HG03457 (cell line): ENCODE results near the gene AKT2.

Experiments used
- ATAC-seq: cut with Tn5 transposase; IDR thresholded peaks from one replicate; pipeline ENCODE4 v1.9.1; 2021; ENCODE audit warnings: moderate number of reproducible peaks; ENCODE audit not compliant: unreplicated experiment

AKT2 gene

GRCh38 chr19:40254714-40255418 is 30.3 kb downstream of the AKT2 start:
- no peak for ATAC-seq

DNA sequence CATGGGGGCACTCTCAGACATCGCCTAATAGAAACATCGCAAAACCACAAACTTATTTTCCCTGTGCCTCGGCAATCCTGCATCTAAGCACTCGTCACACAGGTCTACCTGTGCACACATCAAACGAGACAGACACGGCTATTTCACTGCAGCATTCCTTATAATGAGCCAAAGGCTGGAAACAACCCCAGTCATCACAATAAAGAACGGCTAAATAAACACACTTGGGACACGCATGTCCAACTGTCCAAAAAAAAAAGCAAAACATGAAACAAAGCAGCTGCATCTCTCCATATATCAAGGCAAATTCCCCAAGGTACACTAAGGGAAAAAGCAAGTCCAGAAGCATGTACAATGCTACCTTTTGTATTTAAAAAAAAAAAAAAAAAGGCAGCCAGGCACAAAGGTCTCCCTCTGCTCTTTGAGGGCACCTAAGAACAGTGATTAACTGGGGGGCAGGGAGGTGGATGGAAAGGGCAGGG is 31.5 kb downstream of the AKT2 start:
- no peak for ATAC-seq

DNA sequence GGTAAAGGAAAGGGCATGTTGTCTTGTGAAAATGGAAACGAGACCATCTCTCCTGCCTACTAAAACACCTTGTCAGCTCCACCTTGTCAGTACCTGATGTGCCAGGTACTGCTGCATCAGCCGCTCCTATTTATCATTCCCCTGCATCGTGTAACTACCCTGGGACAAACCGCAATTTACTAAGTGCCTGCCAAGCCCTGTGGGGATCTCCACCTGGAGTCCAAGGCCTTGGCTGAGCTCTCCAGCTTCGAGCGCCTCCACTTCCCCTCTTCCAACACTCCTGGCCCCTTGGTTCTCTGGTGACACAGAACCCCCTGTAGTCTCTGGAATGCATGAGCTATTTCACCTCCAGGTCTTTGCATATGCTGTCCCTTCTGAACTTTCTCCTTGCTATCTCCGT is 32.8 kb downstream of the AKT2 start:
- no peak for ATAC-seq

GRCh38 chr19:40251991-40252390 is 33.2 kb downstream of the AKT2 start:
- no peak for ATAC-seq

DNA sequence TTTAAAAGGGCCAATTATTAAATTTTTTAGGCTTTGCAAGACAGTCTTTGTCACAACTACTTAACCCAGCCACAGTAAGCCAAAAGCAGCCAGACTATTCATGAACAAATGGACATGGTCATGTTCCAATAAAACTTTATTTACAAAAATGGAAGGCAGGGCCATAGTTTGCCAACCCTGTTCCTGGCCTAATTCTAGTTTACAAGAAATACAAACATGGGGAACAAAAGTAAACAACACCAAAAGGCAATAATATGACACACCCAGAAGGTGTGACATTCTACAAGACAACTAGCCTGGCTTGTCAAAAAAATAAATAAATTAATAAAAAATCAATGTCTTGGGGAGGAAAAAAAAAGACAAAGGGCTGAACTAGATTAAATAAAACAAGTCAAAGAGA is 33.9 kb downstream of the AKT2 start:
- no peak for ATAC-seq

DNA sequence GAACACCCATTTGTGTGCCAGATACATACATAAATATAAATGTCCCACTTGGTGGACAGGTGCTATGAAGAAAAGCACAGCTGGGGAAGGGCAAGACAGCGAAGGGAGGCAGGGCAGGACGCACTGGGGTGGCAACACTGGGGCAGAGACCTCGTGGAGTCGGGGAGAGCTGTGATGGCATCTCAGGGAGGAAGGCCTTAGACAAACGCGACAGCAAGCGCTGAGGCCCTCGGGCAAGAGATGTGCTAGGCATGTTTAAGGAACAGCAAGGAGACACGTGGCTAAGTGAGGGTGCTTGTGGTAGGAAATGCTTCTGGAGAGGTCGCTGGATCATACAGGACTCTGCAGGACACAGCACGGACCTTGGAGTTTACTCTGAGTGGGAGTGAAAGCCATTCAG is 35.4 kb downstream of the AKT2 start:
- no peak for ATAC-seq

DNA sequence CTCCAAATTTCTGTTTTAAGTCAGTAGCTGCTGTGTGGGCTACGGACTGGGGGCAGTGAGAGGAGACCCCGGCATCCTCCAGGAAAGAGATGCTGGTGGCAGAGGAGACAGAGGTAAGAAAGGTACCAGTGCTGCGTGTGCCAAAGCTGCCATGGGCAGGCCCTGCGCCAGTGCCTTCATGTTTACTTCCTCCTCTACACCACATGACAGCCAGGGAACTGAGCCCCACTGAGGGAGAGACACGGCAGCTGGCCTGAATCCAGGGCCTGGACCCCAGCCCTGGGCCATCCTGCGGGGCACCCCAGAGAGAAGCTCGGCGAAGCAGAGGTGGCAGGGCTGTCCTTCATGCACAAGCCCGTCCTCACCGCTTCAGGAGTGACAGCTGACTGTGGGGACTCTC is 35.9 kb downstream of the AKT2 start:
- no peak for ATAC-seq

DNA sequence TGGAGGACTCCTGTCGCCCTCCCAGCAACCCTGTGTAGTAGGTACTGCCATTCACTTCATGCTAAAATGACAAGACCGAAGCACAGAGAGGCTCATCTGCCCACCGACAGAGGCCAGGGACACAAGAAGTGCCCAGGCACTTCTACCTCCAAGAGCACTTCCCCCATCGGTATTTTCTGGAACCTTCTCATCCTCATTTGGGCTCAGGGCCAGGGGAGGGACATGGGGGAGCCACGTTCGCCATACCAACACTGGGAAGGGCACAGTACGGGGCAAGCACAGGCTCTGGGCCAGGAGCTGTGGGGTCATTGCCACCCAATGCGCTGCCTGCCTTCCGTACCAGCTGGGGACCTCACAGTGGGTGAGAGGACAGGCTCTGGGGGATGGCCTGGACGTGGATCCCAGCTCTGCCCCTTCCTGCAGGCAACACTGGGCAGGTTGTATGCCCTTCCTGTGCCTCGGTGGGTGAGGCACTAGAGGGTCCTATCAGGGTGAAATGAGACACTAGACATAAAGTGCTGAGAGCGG is 37.3 kb downstream of the AKT2 start:
- no peak for ATAC-seq

GRCh38 chr19:40247178-40247577 is 38.0 kb downstream of the AKT2 start:
- no peak for ATAC-seq

GRCh38 chr19:40246292-40247073 is 38.7 kb downstream of the AKT2 start:
- no peak for ATAC-seq

GRCh38 chr19:40245506-40246128 is 39.5 kb downstream of the AKT2 start:
- no peak for ATAC-seq

DNA sequence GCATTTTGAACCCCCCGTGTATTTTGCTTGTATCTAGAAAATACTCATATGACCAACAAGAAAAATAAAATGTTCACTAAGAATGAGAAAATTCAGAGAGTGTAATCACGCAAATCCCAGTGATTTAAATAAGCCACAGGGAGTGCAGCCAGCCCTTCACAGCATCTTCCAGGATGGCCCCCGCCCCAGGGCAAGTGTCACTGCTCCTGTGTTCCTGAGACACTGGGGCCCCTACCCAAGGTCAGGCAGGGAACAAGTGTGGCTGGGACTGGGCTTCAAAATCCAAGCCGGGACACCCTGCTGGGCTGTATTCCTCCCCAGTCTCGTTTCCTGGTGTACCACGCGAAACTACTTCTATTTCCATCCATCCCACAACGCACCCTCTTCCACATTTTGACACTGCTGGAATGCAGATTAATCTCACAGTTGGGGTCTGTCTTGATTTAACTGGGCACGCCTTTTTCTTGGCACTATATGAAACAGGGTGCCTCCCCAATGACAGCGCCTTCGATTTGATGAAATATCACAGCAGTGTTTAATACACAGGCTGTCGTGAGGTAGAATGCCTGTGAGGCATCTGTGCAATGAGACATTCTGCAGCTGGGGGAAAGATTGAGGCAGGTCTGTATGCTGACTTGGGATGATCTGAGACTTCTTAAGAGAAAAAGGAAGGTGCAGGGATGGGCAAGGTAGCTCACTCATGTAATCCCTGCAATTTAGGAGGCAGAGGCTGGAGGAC is 40.4 kb downstream of the AKT2 start:
- no peak for ATAC-seq

DNA sequence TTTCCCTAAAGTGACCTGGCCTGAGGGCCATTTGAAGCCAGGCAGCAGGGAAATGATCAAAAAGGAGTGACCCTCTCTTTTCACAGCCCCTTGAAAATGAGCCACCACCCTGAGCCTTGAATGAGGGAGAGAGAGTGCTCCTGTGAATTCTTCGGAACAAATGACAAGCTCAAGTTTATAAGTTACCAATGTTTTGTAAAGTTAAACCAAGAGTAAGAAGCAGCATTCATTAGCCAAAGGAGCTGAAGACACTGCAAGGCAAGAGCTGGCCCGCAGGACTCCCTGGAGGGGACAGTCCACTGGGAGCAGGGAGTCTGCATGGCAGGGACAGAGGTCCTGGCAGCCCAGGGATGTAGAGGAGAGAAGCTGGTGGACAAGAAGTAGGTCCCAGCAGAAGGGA is 42.0 kb downstream of the AKT2 start:
- no peak for ATAC-seq

GRCh38 chr19:40242480-40242879 is 42.7 kb downstream of the AKT2 start:
- ATAC-seq: no peak

DNA sequence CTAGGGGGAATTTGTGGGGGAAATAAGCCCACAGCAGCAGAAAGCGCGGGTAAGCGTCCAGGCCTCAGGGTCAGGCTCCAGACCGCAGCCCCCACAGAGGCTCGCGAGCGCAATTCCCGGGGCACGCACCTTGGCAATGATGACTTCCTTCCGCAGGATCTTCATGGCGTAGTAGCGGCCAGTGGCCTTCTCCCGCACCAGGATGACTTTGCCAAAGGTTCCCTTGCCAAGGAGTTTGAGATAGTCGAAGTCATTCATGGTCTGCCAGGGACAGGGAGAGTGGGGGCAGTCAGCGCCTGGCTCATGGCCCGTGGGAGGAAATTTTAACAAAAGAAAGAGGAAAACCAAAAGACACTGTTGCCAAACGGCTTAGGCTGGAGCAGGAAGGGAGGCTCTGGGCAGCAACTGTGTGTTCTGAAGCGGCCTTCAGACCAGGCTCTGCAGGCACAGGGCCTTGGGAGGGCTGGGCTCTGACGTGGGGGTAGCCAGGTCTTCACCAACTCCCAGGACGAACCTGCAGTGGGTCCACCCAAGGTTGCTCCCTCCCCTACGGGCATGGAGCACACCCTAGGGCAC is 43.2 kb downstream of the AKT2 start:
- ATAC-seq: no peak

DNA sequence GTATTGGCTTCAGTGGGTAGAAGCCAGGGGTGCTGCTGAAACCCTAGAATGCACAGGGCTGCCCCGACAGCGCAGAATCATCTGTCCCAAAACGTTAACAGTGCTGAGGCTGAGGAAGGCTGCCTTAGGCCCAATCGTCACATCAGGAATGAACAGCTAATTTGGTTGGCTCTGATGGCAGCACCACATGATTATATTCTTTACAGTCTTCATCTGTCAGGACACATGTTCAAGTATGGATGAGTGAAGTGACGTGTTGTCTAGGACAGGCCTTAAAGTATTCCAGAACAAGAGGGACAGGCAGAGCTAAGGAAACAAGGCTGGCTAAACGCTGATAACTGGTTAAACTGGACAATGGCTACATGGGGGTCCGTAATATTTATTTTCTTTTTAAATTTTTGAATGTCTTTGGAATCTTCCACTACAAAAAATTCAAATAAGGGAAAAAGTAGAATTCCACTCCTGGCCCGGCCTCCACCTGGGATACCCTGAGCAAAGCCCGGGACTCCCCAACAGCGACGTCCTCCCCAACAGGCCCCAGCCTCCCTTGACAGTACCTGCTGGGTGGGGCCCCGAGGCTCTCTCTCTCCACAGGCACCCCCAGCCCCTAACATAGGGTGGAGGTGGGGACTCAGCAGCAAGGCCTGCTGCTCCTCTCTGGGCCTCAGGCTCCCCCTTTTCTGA is 43.9 kb downstream of the AKT2 start:
- ATAC-seq: no peak

DNA sequence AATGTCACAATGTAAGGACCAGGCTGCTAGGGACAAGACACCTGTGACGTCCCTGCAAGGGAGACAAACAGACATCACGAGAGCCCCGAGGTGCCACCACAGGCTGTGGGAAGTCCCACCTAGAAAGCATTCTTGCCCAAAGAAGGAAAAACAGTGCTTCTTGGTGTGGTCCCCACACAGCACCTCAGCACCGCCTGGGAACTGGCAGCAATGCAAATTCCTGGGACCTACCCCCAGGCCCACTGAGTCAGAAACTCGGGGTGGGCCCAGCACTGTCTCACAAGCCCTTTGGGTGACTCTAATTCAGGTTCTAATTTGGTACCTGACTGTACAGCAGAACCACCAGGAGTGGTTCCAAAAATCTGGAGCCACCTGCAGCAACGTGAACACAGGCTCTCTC is 44.8 kb downstream of the AKT2 start:
- ATAC-seq: no peak

- ATAC-seq: no peak
Measured at GRCh38 chr19:40239415-40240226, 45.5 kb downstream of the AKT2 start.

- ATAC-seq: no peak
Measured at GRCh38 chr19:40238775-40239174, 46.4 kb downstream of the AKT2 start.
